Osteocyte (in vitro differentiated cells): ENCODE measurements around the gene SEC14L1. TPM values are rescaled to one million over a fixed set of nuclear protein-coding genes. Genes with fewer than 3 reads are reported as not detected.

ENCODE experiments used
- DNase-seq: peaks from one replicate; pipeline ENCODE4 v3.0.0; 2021; ENCODE audit warnings: mixed read lengths; ENCODE audit not compliant: unreplicated experiment; ENCODE audit errors: extremely low spot score
- H3K27ac Mint-ChIP-seq: one replicate; pipeline ENCODE4 v1.8.0; 2021; ENCODE audit warnings: mild to moderate bottlenecking, mixed read lengths; ENCODE audit not compliant: unreplicated experiment
- H3K27me3 Mint-ChIP-seq: one replicate; pipeline ENCODE4 v1.8.0; 2021; ENCODE audit warnings: mixed read lengths; ENCODE audit not compliant: unreplicated experiment
- H3K36me3 Mint-ChIP-seq: one replicate; pipeline ENCODE4 v1.8.0; 2021; ENCODE audit warnings: mixed read lengths; ENCODE audit not compliant: unreplicated experiment
- H3K4me1 Mint-ChIP-seq: one replicate; pipeline ENCODE4 v1.8.0; 2021; ENCODE audit warnings: mixed read lengths; ENCODE audit not compliant: unreplicated experiment
- H3K4me3 Mint-ChIP-seq: one replicate; pipeline ENCODE4 v1.8.0; 2021; ENCODE audit warnings: mild to moderate bottlenecking, moderate library complexity, mixed read lengths; ENCODE audit not compliant: unreplicated experiment
- H3K9me3 Mint-ChIP-seq: one replicate; pipeline ENCODE4 v1.8.0; 2021; ENCODE audit warnings: mixed read lengths; ENCODE audit not compliant: unreplicated experiment
- CTCF ChIP-seq: fragments of 200-600 bp; sonication (generic); IDR thresholded peaks from 2 replicates; pipeline ENCODE4 v1.5.0; 2021; ENCODE audit warnings: antibody characterized with exemption, mild to moderate bottlenecking, moderate library complexity
- total RNA-seq: library from RNA; stranded (reverse); gene quantifications from 2 replicates; pipeline ENCODE4 v1.2.1, GENCODE V29; 2021

Gene SEC14L1
- total RNA-seq, 1 donor from 2014 or later: 82.9 TPM

- Mint-ChIP-seq H3K9me3 (no peaks in the 10 kb centered on the region), H3K27ac (no peak overlapping the region), H3K4me1 (peaks cover 41% of the 10 kb centered on the region), H3K36me3 (no peaks in the 10 kb centered on the region), H3K4me3 (no peak overlapping the region), H3K27me3 (no peaks in the 10 kb centered on the region)
- TF ChIP-seq CTCF: no peak
- no peak for DNase-seq
Measured at GRCh38 chr17:77256710-77257109, 115.9 kb downstream of the SEC14L1 start.

GRCh38 chr17:77257169-77257568 lies 116.4 kb downstream of the SEC14L1 start:
- DNase-seq: no peak
- Mint-ChIP-seq H3K9me3 (no peaks in the 10 kb centered on the region), H3K4me3 (no peak overlapping the region), H3K27me3 (no peaks in the 10 kb centered on the region), H3K27ac (no peak overlapping the region), H3K36me3 (no peaks in the 10 kb centered on the region), H3K4me1 (peaks cover 37% of the 10 kb centered on the region)
- TF ChIP-seq CTCF: no peak

DNA sequence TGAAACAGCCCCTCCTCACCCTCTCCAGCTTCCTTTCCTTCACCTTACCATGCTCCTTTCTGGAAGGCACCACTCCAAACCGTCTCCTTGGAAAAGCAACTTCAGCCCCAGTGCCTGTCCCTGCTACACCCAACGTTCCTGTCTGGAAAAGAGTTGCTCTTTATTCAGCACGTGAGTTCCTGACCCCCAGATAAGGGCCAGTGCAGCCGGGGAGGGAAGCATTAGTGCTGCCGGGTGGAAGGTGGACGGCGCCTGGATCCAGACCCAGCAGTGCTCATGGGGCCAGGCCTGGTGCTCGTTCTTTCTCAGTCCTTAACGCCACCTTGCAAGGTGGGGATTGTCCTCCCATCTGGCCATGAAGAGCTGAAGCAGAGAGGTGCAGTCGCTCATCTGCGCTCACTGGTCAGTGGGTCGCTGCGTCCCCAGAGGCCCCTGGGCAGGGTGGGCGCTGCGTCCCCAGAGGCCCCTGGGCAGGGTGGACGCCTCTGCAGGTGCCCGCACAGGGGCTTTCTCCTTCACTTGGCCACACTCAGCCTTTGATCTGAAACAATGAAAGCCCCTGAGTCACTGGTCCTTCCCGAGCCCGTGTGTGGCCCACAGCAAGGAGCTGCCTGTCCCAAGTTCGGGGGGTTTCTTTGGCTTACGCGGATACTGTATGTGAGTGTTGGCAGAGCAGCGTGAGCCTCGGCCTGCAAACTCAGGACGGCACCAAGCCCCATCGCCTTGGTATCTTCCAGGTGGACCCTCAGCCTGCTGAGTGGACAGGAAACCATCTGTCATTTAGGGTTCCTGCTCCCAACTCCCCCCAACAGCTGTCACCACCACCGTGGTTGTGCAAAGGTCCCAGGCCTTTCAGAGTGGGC lies 117.1 kb downstream of the SEC14L1 start:
- no peaks in the 10 kb centered on the region for H3K9me3 Mint-ChIP-seq
- no peak overlapping the region for H3K4me3 Mint-ChIP-seq
- DNase-seq: no peak
- H3K36me3 Mint-ChIP-seq: no peaks in the 10 kb centered on the region
- peaks cover 31% of the 10 kb centered on the region for H3K4me1 Mint-ChIP-seq
- no peak for TF ChIP-seq CTCF
- no peaks in the 10 kb centered on the region for H3K27me3 Mint-ChIP-seq
- no peak overlapping the region for H3K27ac Mint-ChIP-seq

- no peak for TF ChIP-seq CTCF
- H3K4me1 Mint-ChIP-seq: peaks cover 27% of the 10 kb centered on the region
- H3K27me3 Mint-ChIP-seq: no peaks in the 10 kb centered on the region
- no peaks in the 10 kb centered on the region for H3K9me3 Mint-ChIP-seq
- no peaks in the 10 kb centered on the region for H3K36me3 Mint-ChIP-seq
- DNase-seq: no peak
- H3K4me3 Mint-ChIP-seq: no peak overlapping the region
- H3K27ac Mint-ChIP-seq: no peak overlapping the region
Measured at GRCh38 chr17:77258638-77259037, 117.9 kb downstream of the SEC14L1 start.

GRCh38 chr17:77264617-77265230 lies 124.0 kb downstream of the SEC14L1 start:
- no peak for DNase-seq
- Mint-ChIP-seq H3K9me3 (no peaks in the 10 kb centered on the region), H3K27me3 (no peaks in the 10 kb centered on the region), H3K4me1 (no peaks in the 10 kb centered on the region), H3K27ac (no peak overlapping the region), H3K4me3 (no peak overlapping the region), H3K36me3 (no peaks in the 10 kb centered on the region)
- no peak for TF ChIP-seq CTCF
